ENCODE results near the gene CTNND2.

Gene CTNND2

DNA sequence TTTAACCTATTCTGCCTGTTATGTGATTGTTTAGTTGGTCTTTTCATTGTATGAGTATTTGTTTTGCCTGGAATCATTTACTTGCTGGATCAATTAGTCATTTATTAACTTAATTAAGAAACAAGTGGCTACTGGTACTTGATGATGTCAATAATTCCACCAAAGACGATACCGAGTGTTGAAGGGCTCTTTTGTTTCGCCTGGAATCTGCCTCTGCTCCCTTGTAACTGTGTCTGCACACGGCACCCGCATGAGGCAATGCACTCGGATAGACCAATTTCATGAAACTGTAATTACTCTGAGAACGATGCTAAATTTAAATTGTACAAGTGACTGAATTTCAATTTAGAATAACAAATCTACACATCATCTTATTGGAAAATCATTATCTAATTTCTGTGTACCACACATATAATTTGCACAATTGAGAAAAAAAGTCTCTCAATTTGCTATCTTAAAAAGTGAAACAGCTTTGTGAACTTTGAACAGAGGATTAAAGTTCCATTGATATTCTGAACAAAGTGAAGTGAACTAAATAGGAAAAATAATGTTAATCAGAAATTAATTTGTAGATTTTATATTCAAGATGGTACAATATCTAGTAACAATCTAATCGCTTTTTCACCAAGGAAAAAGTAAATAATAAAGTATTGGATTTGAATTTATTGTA lies 143.2 kb downstream of the CTNND2 start:
- DNase-seq, result no peak

GRCh38 chr5:11758321-11758720 lies 145.9 kb downstream of the CTNND2 start:
- DNase-seq, result no peak

GRCh38 chr5:11757661-11758060 lies 146.6 kb downstream of the CTNND2 start:
- no peak for DNase-seq

DNA sequence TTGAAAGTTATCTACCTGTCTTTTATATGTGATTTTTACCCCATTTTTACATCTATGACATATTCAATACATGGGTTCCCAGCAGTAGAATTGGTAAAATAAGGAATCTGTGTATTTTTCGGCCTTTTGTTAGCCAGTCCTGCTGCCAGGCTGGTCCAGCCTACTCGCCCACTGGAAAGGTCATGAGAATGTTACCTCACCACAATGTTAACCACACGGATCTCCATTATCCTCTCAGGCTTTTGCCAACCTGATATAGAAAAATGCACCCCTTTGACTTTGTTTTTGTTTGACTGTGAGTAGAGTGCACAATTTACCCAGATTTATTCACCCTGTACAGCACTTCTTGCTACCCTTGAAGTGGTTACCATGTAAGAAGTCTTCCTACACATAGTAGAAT lies 167.2 kb downstream of the CTNND2 start:
- no peak for DNase-seq

DNA sequence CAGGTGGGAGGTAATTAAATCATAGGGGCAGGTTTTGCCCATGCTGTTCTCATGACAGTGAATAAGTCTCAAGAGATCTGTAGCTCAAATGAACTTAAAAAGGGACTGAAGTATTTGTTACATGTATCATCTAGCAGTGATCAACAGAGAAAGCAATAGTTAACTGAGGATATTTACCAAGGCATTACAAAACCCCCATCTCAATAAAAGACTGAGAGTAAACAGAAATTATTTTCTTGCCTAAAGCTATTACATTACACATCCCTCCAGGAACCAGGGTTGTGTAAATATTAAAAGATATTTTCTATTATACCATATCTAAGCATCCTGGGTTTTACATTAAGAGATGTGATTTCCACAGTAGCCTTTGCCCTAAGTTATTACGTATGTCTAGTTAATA lies 169.9 kb downstream of the CTNND2 start:
- no peak for DNase-seq

DNA sequence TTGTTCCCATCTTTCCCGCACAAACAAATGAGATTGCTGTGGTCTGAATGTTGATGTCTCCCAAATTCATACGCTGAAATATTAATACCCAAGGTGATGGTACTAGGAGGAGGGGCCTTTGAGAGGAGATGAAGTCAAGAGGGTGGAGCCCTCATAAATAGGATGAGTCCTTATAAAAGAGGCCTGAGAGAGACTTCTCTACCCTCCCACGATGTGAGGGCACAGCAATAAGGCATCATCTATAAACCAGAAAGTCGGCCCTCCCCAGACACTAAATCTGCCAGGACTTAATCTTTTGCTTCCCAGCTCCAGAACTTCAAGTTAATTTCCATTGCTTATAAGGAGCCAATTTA lies 170.4 kb downstream of the CTNND2 start:
- DNase-seq, result no peak

DNA sequence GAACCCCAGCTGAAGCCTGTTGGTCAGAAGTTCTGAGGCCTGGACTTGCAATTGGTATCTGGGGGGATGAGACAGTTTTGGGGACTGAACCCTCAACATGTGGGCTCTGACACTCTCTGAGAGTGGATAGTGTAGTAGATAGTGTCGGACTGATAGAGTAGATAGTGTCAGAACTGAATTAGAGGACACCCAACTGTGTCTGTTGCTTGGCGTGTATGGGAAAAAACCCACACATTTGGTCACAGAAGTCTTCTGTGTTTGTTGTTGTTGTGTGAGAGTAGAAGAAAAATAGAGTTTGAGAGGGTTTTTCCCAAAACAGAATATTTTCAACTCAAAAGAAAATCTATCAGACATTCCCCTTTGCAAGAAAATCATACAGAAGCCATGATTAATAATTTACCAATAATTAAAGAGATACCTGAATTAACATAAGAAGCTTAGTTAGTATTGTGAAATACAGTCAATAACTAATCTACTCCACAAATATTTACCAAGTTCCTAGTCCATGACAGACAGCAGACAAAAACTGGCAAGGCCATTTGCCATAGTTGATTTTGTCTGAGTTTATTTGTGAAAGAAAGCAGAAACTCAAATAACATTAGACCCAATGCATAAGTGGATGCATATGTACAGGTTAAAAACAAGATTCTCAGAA lies 170.9 kb downstream of the CTNND2 start:
- no peak for DNase-seq

DNA sequence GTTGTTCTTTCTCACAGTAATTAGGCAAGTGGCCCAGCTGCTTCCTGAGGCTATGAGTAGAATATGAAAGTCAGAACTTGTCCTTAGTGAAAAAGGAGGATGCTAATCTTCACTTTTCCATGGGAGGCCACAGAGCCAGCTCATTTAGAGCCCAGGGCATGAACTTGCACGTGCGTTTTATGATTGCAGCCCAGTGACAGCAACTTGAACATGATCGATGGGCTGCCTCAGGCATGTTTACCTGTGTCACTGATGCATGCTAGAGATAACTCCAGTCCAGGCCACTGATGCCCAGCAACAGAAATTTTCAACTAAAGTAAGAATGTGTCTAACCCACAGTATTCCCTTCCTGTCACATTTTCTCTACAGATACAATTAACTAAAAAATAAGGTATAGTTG lies 179.3 kb downstream of the CTNND2 start:
- DNase-seq, result no peak

DNA sequence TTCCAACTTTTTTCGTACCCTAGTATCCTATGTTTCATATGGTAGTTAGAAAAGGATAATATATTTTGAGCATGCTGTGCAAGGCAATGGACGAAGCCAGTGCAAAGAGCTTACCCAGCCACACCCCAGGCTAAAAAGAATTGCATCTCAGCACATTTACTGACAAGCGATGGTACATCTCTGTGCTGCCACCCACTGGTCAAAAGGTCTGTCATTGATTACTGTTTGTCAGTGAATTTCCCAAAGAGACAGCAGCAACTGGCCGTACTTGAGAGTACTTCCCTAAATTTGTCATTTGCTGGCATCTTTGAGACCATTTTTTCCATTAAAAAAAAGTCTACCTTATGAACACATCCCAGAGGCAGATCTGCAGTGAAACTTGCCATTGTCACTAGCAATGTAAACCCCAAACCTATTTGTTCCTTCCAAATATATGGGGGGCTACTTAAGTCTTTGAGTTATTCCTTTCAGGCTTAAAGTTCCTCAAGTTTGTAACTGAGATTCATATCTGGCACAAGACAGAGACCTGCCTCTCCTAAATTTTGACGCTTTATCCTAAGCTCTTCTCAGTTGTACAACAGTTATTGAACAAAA lies 184.3 kb downstream of the CTNND2 start:
- no peak for DNase-seq

DNA sequence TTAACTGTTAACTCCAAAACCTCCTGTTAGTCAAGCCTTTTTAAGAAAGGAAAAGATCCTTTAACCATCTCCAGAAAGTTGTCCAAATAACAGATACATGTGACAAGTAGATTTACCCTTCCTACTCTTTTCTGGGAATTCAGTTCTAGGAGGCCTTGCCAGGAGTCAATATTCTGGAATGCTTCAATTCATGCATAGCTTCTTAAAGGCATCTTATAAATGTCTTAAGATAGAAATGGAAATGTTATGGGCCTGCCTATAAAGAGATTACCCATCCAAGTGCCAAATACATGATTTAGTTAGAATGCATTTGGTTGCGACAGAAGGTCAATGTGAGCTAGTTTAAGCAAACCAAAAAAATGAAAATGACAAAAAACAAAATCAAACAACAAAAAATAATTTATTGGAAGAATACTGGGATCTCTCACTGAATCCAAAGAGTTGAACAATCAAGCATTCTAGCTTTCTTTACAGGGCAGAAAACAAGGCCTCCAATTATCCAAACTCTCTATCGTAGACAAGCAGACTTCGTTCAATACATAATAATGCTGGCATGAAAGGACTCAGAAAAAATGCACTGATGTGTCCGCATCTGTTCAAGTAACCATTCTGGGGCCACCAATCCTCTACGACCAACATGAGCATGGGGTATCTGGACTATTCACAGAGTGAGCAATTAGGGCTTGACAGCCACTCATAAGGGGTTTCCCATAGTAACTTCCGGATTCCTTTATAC lies 188.6 kb downstream of the CTNND2 start:
- DNase-seq, result no peak

GRCh38 chr5:11711932-11712331 lies 192.3 kb downstream of the CTNND2 start:
- no peak for DNase-seq

DNA sequence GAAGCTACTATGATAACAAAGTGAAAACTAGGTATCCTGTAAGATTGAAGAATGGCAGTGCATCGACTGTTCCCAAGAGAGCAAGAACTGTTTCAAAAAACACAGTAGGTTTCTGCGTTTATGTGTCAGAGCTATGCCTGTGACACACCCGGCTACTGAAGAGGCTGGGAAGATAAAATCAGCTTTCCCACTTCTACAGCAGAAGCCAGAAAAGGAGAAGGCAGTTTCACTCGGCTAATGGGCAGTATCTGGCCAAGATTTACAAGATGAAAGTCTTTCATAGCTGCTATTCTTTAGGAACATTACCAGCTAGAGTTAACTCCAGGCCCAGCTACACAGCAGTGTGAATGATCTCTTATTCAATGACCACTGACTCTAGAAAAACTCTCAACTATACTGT lies 195.2 kb downstream of the CTNND2 start:
- DNase-seq, result no peak

DNA sequence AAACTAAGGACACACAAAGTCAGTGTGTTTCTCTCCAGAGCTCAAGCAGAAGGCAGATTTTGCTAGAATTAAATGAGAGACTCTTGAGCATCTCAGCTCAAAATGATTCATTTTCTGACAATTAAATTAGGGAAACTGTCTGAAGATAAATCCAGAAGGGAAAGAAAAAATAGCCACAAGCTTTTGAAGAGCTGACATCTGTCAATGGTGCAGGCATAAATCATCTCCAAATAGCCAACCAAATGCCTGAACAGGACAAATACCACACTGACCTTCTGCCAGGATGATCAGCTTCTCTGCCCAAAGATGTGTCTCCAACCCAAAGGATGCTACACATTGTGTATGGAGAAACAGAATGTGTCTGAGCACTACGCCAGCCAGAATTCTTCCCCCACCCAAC lies 199.3 kb downstream of the CTNND2 start:
- no peak for DNase-seq

- no peak for DNase-seq
These were observed 203.9 kb downstream of the CTNND2 start for GRCh38 chr5:11700391-11700790.

GRCh38 chr5:11692636-11693035 lies 211.6 kb downstream of the CTNND2 start:
- no peak for DNase-seq

DNA sequence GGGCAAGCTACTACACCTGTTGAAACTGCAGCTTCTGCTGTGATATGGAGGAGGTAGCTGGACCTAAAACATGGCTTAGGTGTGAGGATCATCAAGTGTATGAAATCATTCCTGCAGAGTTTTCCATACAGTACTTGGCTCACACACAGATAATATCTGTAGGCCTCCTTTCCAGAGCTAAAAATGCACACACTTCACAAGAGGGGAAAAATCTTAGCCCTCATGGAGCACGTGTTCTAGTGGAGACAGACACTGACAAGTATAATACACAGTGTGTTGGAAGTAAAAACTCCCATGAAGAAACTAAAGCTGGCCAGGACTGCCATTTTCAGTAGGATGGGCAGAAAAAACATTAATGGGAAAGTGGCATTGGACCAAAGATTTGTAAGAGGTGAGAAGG lies 216.7 kb downstream of the CTNND2 start:
- DNase-seq, result no peak

DNA sequence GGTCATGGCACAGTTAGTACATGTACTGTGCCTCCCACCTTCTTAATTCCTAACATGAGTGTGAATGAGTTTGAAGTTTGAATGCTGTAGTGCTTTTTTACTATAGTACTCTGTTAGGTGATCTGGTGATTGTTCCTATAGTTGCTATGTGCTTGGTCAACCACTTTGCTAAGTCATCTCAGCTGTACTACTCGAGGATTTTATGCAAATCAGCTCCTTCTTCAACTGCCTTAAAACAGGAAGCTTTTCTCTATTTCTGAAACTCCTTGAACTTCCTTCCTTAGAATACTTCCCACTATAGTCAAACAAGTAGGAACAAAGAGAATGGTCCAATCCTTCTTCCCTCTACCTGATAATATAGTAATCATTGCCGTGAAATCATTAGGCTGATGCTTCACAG lies 219.6 kb downstream of the CTNND2 start:
- no peak for DNase-seq

DNA sequence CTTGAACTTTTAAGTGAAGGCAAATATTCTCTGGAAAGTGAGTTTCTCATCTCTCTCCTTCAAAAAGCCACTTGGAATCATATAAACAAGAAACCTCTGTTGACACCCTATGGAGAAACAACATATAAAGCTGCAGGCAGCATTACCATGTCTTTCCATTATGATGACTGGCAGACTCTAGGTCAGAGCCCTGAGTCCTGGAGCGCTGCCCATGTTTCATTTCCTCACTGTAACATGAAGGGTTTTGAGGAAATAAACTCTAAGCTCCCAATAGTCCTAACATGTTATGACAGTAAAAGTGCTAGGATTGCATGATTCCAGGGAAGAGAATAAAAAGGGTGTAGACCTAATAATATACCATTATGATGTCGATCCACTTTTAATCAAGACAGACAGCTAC lies 220.6 kb downstream of the CTNND2 start:
- DNase-seq, result no peak

GRCh38 chr5:11681796-11682195 lies 222.4 kb downstream of the CTNND2 start:
- no peak for DNase-seq

DNA sequence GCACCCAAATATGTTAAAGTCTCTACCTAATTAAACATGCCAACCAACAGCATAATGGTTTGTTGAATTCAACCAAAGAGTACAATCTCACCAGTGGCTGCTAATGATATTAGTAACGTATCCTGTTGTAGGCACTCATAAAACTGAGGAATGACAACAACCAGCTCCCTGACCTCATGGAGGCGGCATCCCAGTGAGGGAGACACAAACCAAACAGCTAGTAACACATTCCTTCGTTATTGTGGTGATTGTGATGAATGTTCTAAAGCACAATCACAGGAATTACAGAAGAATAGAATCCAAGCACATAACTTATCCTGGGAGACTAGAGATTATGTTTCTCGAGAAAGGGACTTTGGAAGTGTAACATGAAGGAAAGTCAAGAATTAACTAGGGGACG lies 224.6 kb downstream of the CTNND2 start:
- DNase-seq, result no peak

- DNase-seq, result no peak
These were observed 229.1 kb downstream of the CTNND2 start for GRCh38 chr5:11675184-11675583.

DNA sequence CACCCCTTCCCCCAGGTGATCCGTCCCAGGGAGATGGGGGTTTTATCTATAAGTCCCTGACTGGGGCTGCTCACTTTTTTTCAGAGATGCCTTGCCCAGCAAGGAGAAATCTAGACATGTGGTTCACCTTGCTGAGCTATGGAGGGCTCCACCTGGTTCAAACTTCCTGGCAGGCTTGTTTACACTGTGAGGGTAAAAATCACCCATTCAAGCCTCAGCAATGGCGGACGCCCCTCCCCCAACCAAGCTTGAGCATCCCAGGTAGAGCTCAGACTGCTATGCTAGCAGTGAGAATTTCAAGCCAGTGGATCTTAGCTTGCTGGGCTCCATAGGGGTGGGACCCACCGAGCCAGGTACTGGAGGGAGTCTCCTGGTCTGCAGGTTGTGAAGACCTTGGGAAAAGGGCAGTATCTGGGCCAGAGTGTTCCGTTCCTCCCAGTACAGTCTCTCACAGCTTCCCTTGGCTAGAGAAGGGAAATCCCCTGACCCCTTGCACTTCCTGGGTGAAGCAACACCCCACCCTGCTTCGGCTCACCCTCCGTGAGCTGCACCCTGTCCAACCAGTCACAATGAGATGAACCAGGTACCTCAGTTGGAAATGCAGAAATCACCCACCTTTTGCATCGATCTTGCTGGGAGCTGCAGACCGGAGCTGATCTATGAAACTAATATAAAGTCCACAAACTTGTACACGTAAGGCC lies 231.7 kb downstream of the CTNND2 start:
- DNase-seq, result no peak

- no peak for DNase-seq
These were observed 245.9 kb downstream of the CTNND2 start for GRCh38 chr5:11658376-11658775.

Measured in stimulated activated CD4-positive, alpha-beta T cell treated with anti-CD3 and anti-CD28 coated beads, Interleukin-4, amount 100 ng/mL, for 1 hour (primary cell).